ENCODE data around the gene LTBP1.
"Not testable (repeated sequence)": the region's sequence is repeated elsewhere in the genome, so short reads cannot be mapped to it uniquely, and the experiment has no call there.

The LTBP1 gene

GRCh38 chr2:32960647-32961403 is 14.1 kb downstream of the LTBP1 start:
- DNase-seq (ENCODE audit: low read depth in 2 of 2), result no peak

- no peak for DNase-seq (ENCODE audit: low read depth in 2 of 2)
These were observed 15.9 kb downstream of the LTBP1 start for GRCh38 chr2:32962690-32963089.

- DNase-seq (ENCODE audit: low read depth in 2 of 2), result no peak
These were observed 17.2 kb downstream of the LTBP1 start for GRCh38 chr2:32963941-32964340.

- DNase-seq (ENCODE audit: low read depth in 2 of 2), result no peak
These were observed 18.9 kb downstream of the LTBP1 start for GRCh38 chr2:32965523-32966171.

- no peak for DNase-seq (ENCODE audit: low read depth in 2 of 2)
These were observed 22.9 kb downstream of the LTBP1 start for GRCh38 chr2:32969444-32970162.

GRCh38 chr2:32973772-32974171 is 27.0 kb downstream of the LTBP1 start:
- not testable (repeated sequence) for DNase-seq (ENCODE audit: low read depth in 2 of 2)

GRCh38 chr2:32976409-32977063 is 29.8 kb downstream of the LTBP1 start:
- DNase-seq (ENCODE audit: low read depth in 2 of 2), result no peak

- DNase-seq (ENCODE audit: low read depth in 2 of 2), result no peak
These were observed 30.5 kb downstream of the LTBP1 start for GRCh38 chr2:32977228-32977758.

GRCh38 chr2:32981612-32982011 is 34.9 kb downstream of the LTBP1 start:
- DNase-seq (ENCODE audit: low read depth in 2 of 2), result no peak

- DNase-seq (ENCODE audit: low read depth in 2 of 2), result not testable (repeated sequence)
These were observed 36.6 kb downstream of the LTBP1 start for GRCh38 chr2:32983193-32983924.

GRCh38 chr2:32986480-32986879 is 39.7 kb downstream of the LTBP1 start:
- DNase-seq (ENCODE audit: low read depth in 2 of 2), result no peak

- no peak for DNase-seq (ENCODE audit: low read depth in 2 of 2)
These were observed 41.8 kb downstream of the LTBP1 start for GRCh38 chr2:32988525-32988924.

- no peak for DNase-seq (ENCODE audit: low read depth in 2 of 2)
These were observed 43.8 kb downstream of the LTBP1 start for GRCh38 chr2:32990556-32990955.

GRCh38 chr2:32991091-32991845 is 44.5 kb downstream of the LTBP1 start:
- DNase-seq (ENCODE audit: low read depth in 2 of 2), result no peak

GRCh38 chr2:32993005-32993539 is 46.3 kb downstream of the LTBP1 start:
- no peak for DNase-seq (ENCODE audit: low read depth in 2 of 2)

GRCh38 chr2:32997705-32998104 is 51.0 kb downstream of the LTBP1 start:
- DNase-seq (ENCODE audit: low read depth in 2 of 2), result no peak

- DNase-seq (ENCODE audit: low read depth in 2 of 2), result no peak
These were observed 54.2 kb downstream of the LTBP1 start for GRCh38 chr2:33000986-33001385.

- no peak for DNase-seq (ENCODE audit: low read depth in 2 of 2)
These were observed 55.1 kb downstream of the LTBP1 start for GRCh38 chr2:33001823-33002222.

- no peak for DNase-seq (ENCODE audit: low read depth in 2 of 2)
These were observed 56.1 kb downstream of the LTBP1 start for GRCh38 chr2:33002863-33003262.

GRCh38 chr2:33005057-33005456 is 58.3 kb downstream of the LTBP1 start:
- no peak for DNase-seq (ENCODE audit: low read depth in 2 of 2)

Data from stimulated activated CD8-positive, alpha-beta memory T cell treated with anti-CD3 and anti-CD28 coated beads, Interleukin-7, amount 100 ng/mL, for 1 hour (primary cell).